ENCODE measurements around the gene NAV2. TPM values are rescaled to one million over a fixed set of nuclear protein-coding genes. Genes with fewer than 3 reads are reported as not detected.
A peak's percentile ranks its signal among the peaks of the same experiment; 100 is the strongest.

The NAV2 gene
- total and polyA plus RNA-seq, 12 donors, result 6.9 to 34.7 (median 20.2) TPM

- no peak for TF ChIP-seq CTCF (IDR thresholded peaks at IDR 0.05)
- ATAC-seq, result peak in 5 of 8 donors; percentile 38 to 75 (median 50)
- H3K9me3 ChIP-seq, result no peaks in the 10 kb centered on the region
- no peaks in the 10 kb centered on the region for H3K27me3 ChIP-seq
- intact Hi-C loops (cut with DNase I), result loop anchor here in 1 of 10 donors (10.0 kb wide), 1 partner anchor 73 kb away; no protein-coding TSS in a partner anchor
- H3K4me3 ChIP-seq, result no peak overlapping the region
- peak overlapping the region in 3 of 10 donors; percentile 26 to 35 (median 30) for H3K27ac ChIP-seq
- H3K4me1 ChIP-seq, result peaks cover 0 to 26% (median 4%) of the 10 kb centered on the region in 9 donors
- H3K36me3 ChIP-seq, result peaks cover 0 to 3% (median 0%) of the 10 kb centered on the region in 9 donors
- 17 to 26% methylated on average over 2 of the region's 2 CpGs for whole genome bisulfite sequencing, 2 donors
- DNase-seq, result no peak
Measured at GRCh38 chr11:19972091-19972490, 259.5 kb downstream of the NAV2 start.

- Histone ChIP-seq H3K27ac (peak overlapping the region in 2 of 10 donors; percentile 30 to 35), H3K36me3 (peaks cover 0 to 3% (median 0%) of the 10 kb centered on the region in 9 donors), H3K27me3 (no peaks in the 10 kb centered on the region), H3K9me3 (no peaks in the 10 kb centered on the region), H3K4me1 (peaks cover 0 to 24% (median 4%) of the 10 kb centered on the region in 9 donors), H3K4me3 (no peak overlapping the region)
- intact Hi-C loops (cut with DNase I), result loop anchor here in 1 of 10 donors (10.0 kb wide), 1 partner anchor 72 kb away; no protein-coding TSS in a partner anchor
- TF ChIP-seq CTCF (IDR thresholded peaks at IDR 0.05), result no peak
- 78 to 94% methylated on average over 1 of the region's 1 CpG for WGBS, 2 donors
- no peak for DNase-seq
- no peak for ATAC-seq
Measured at GRCh38 chr11:19972651-19973050, 260.0 kb downstream of the NAV2 start.

- no peaks in the 10 kb centered on the region for H3K9me3 ChIP-seq
- intact Hi-C loops (cut with DNase I), result loop anchor here in 1 of 10 donors (10.0 kb wide), 1 partner anchor 72 kb away; no protein-coding TSS in a partner anchor
- no peak overlapping the region for H3K4me3 ChIP-seq
- ATAC-seq, result no peak
- peaks cover 0 to 23% (median 4%) of the 10 kb centered on the region in 9 donors for H3K4me1 ChIP-seq
- H3K27ac ChIP-seq, result peak overlapping the region in 1 of 10 donors; percentile 30
- H3K36me3 ChIP-seq, result peaks cover 0 to 3% (median 0%) of the 10 kb centered on the region in 9 donors
- DNase-seq, result no peak
- TF ChIP-seq CTCF (IDR thresholded peaks at IDR 0.05), result no peak
- 82 to 91% methylated on average over 5 of the region's 5 CpGs for WGBS, 2 donors
- no peaks in the 10 kb centered on the region for H3K27me3 ChIP-seq
Measured at GRCh38 chr11:19973136-19973635, 260.5 kb downstream of the NAV2 start.

- TF ChIP-seq CTCF (IDR thresholded peaks at IDR 0.05), result no peak
- Histone ChIP-seq H3K36me3 (peaks cover 0 to 2% (median 0%) of the 10 kb centered on the region in 9 donors), H3K27ac (no peak overlapping the region), H3K4me3 (no peak overlapping the region), H3K27me3 (no peaks in the 10 kb centered on the region), H3K9me3 (no peaks in the 10 kb centered on the region), H3K4me1 (peaks cover 0 to 34% (median 7%) of the 10 kb centered on the region in 9 donors)
- ATAC-seq, result no peak
- no peak for DNase-seq
- WGBS, 2 donors, result 88 to 92% methylated on average over 4 of the region's 4 CpGs
- intact Hi-C loops (cut with DNase I), result loop anchor here in 1 of 10 donors (10.0 kb wide), 1 partner anchor 70 kb away; no protein-coding TSS in a partner anchor
Measured at GRCh38 chr11:19974886-19975285, 262.2 kb downstream of the NAV2 start.

All from heart right ventricle (tissue), 16 donors.